MM.1S (cell line): Measurements from ENCODE around the gene MLKL.

ENCODE experiments used
- DNase-seq: peaks from one replicate; pipeline ENCODE4 v3.0.0-alpha.2; 2015
- H2AFZ ChIP-seq: fragments of 300-600 bp; sonication (generic); 2 replicates; pipeline ENCODE4 v1.6.0; 2016; ENCODE audit warnings: antibody characterized with exemption, low read length
- H3F3A ChIP-seq: fragments of 300-600 bp; sonication (generic); 2 replicates; pipeline ENCODE4 v1.6.1; 2016; ENCODE audit warnings: mild to moderate bottlenecking, antibody characterized with exemption, low read length, moderate library complexity, mixed read lengths; ENCODE audit not compliant: insufficient read depth
- H3K27ac ChIP-seq: fragments of 300-600 bp; sonication (generic); 2 replicates; pipeline ENCODE4 v1.5.1; 2016; ENCODE audit warnings: mild to moderate bottlenecking, low read length
- H3K27me3 ChIP-seq: fragments of 300-600 bp; sonication (generic); replicated peaks from 2 replicates; pipeline ENCODE4 v1.6.0; 2016; ENCODE audit warnings: low read length; ENCODE audit not compliant: insufficient read depth
- H3K36me3 ChIP-seq: fragments of 300-600 bp; sonication (generic); replicated peaks from 2 replicates; pipeline ENCODE4 v1.6.1; 2016; ENCODE audit warnings: mild to moderate bottlenecking, low read length, mixed read lengths; ENCODE audit not compliant: insufficient read depth
- H3K4me1 ChIP-seq: fragments of 300-600 bp; sonication (generic); 2 replicates; pipeline ENCODE4 v1.6.1; 2016; ENCODE audit warnings: low read length, mixed read lengths
- H3K4me2 ChIP-seq: fragments of 300-600 bp; sonication (generic); 2 replicates; pipeline ENCODE4 v1.6.0; 2016; ENCODE audit warnings: low read depth, low read length
- H3K4me3 ChIP-seq: fragments of 300-600 bp; sonication (generic); 2 replicates; pipeline ENCODE4 v1.5.1; 2016; ENCODE audit warnings: low read length, mixed read lengths
- H3K79me2 ChIP-seq: fragments of 300-600 bp; sonication (generic); 2 replicates; pipeline ENCODE4 v1.6.1; 2016; ENCODE audit warnings: mixed run types, low read length, mixed read lengths
- H3K9ac ChIP-seq: fragments of 300-600 bp; sonication (generic); 2 replicates; pipeline ENCODE4 v1.6.1; 2016; ENCODE audit warnings: low read length, mixed read lengths
- H3K9me2 ChIP-seq: fragments of 300-600 bp; sonication (generic); replicated peaks from 2 replicates; pipeline ENCODE4 v1.6.1; 2016; ENCODE audit warnings: mild to moderate bottlenecking, low read length, mixed read lengths; ENCODE audit not compliant: insufficient read depth
- H3K9me3 ChIP-seq: fragments of 300-600 bp; sonication (generic); replicated peaks from 2 replicates; pipeline ENCODE4 v1.6.1; 2016; ENCODE audit warnings: mild to moderate bottlenecking, low read length, mixed read lengths; ENCODE audit not compliant: insufficient read depth
- H4K20me1 ChIP-seq: fragments of 300-600 bp; sonication (generic); 2 replicates; pipeline ENCODE4 v1.6.1; 2016; ENCODE audit warnings: mild to moderate bottlenecking, low read length, moderate library complexity, mixed read lengths; ENCODE audit not compliant: insufficient read depth
- CTCF ChIP-seq: fragments of 300-600 bp; sonication (generic); IDR thresholded peaks from 2 replicates; pipeline ENCODE4 v1.5.1; 2016; ENCODE audit warnings: antibody characterized with exemption, low read length, mixed read lengths
- EZH2 ChIP-seq: fragments of 300-600 bp; sonication (generic); optimal IDR thresholded peaks from 2 replicates; pipeline ENCODE3; 2017; ENCODE audit warnings: low read depth, mild to moderate bottlenecking, antibody characterized with exemption, low read length, mixed read lengths
- EZH2phosphoT487 ChIP-seq: fragments of 300-600 bp; sonication (generic); IDR thresholded peaks from 2 replicates; pipeline ENCODE4 v1.6.1; 2018; ENCODE audit warnings: antibody characterized with exemption, low read length

The MLKL gene

GRCh38 chr16:74680681-74681080 lies 20.0 kb downstream of the MLKL start:
- DNase-seq = no peak
- H4K20me1 ChIP-seq = no peaks in the 10 kb centered on the region
- H3K27me3 ChIP-seq = no peaks in the 10 kb centered on the region

GRCh38 chr16:74679983-74680382 lies 20.7 kb downstream of the MLKL start:
- no peak overlapping the region for H3K4me3 ChIP-seq
- H4K20me1 ChIP-seq = no peaks in the 10 kb centered on the region
- H3F3A ChIP-seq = no peaks in the 10 kb centered on the region
- TF ChIP-seq CTCF (no peak), EZH2 (no peak), EZH2phosphoT487 (no peak)
- H3K9me3 ChIP-seq = no peaks in the 10 kb centered on the region
- no peak overlapping the region for H3K4me2 ChIP-seq
- H3K9ac ChIP-seq = no peak overlapping the region
- DNase-seq = no peak
- no peak overlapping the region for H3K27ac ChIP-seq
- H3K36me3 ChIP-seq = no peaks in the 10 kb centered on the region
- no peaks in the 10 kb centered on the region for H3K27me3 ChIP-seq
- H2AFZ ChIP-seq = no peak overlapping the region
- H3K79me2 ChIP-seq = no peaks in the 10 kb centered on the region
- H3K4me1 ChIP-seq = no peaks in the 10 kb centered on the region
- H3K9me2 ChIP-seq = no peaks in the 10 kb centered on the region

More at GRCh38 chr16:74680681-74681080, 20.0 kb downstream of the MLKL start:
- no peak overlapping the region for H3K27ac ChIP-seq
- H2AFZ ChIP-seq = no peak overlapping the region
- H3K36me3 ChIP-seq = no peaks in the 10 kb centered on the region
- no peak overlapping the region for H3K4me3 ChIP-seq
- no peaks in the 10 kb centered on the region for H3K4me1 ChIP-seq
- H3K4me2 ChIP-seq = no peak overlapping the region
- H3F3A ChIP-seq = no peaks in the 10 kb centered on the region
- H3K79me2 ChIP-seq = no peaks in the 10 kb centered on the region
- H3K9me2 ChIP-seq = no peaks in the 10 kb centered on the region
- TF ChIP-seq EZH2phosphoT487 (no peak), CTCF (no peak), EZH2 (no peak)
- no peaks in the 10 kb centered on the region for H3K9me3 ChIP-seq
- H3K9ac ChIP-seq = no peak overlapping the region

- no peak overlapping the region for H3K9ac ChIP-seq
- no peaks in the 10 kb centered on the region for H3K27me3 ChIP-seq
- no peak overlapping the region for H3K4me2 ChIP-seq
- H3K9me2 ChIP-seq = no peaks in the 10 kb centered on the region
- no peak overlapping the region for H3K27ac ChIP-seq
- H3F3A ChIP-seq = no peaks in the 10 kb centered on the region
- no peaks in the 10 kb centered on the region for H3K36me3 ChIP-seq
- no peaks in the 10 kb centered on the region for H3K9me3 ChIP-seq
- no peak overlapping the region for H2AFZ ChIP-seq
- DNase-seq = no peak
- H3K79me2 ChIP-seq = no peaks in the 10 kb centered on the region
- TF ChIP-seq EZH2 = no peak
- TF ChIP-seq EZH2phosphoT487 = no peak
- TF ChIP-seq CTCF = no peak
- no peaks in the 10 kb centered on the region for H4K20me1 ChIP-seq
- H3K4me1 ChIP-seq = no peaks in the 10 kb centered on the region
- H3K4me3 ChIP-seq = no peak overlapping the region
These were observed 22.8 kb downstream of the MLKL start for GRCh38 chr16:74677868-74678267.
